ENCODE measurements around the gene NPBWR2. TPM values are rescaled to one million over a fixed set of nuclear protein-coding genes. Genes with fewer than 3 reads are reported as not detected.
A peak's percentile ranks its signal among the peaks of the same experiment; 100 is the strongest.

The NPBWR2 gene
- total RNA-seq, 1 donor from 2014 or later: not detected

GRCh38 chr20:64083804-64084684 is 23.3 kb downstream of the NPBWR2 start, which contains the start of gene LKAAEAR1:
Gene LKAAEAR1 (minus strand): TSS chr20:64084398. CDS start chr20:64084219, 179 bp downstream.
- Histone ChIP-seq H3K4me1 (ENCODE audit: insufficient read depth, low read length) (peaks cover 10% of the 10 kb centered on the region), H3K79me2 (ENCODE audit: insufficient read depth, low read length) (no peaks in the 10 kb centered on the region), H4K20me1 (ENCODE audit: insufficient read depth, low read length) (peaks cover 9% of the 10 kb centered on the region), H3K4me2 (ENCODE audit: low read length) (peak within 1 kb of the TSS; percentile 83), H2AFZ (ENCODE audit: low read depth, low read length) (peak within 1 kb of the TSS; percentile 63), H3K9me3 (ENCODE audit: insufficient read depth, low read depth, low read length) (peaks cover 2% of the 10 kb centered on the region), H3K27ac (ENCODE audit: low read depth, low read length) (no peak within 1 kb of the TSS), H3K36me3 (ENCODE audit: insufficient read depth, low read length) (no peaks in the 10 kb centered on the region), H3K4me3 (ENCODE audit: insufficient read depth, low read depth, low read length) (no peak within 1 kb of the TSS), H3K27me3 (ENCODE audit: insufficient read depth, low read length) (peaks cover 38% of the 10 kb centered on the region), H3K9ac (ENCODE audit: low read length) (no peak within 1 kb of the TSS)
- Mint-ChIP-seq H3K27ac (ENCODE audit: unreplicated experiment) (no peak within 1 kb of the TSS), H3K27me3 (ENCODE audit: low read depth, unreplicated experiment) (peaks cover 26% of the 10 kb centered on the region), H3K9me3 (ENCODE audit: unreplicated experiment) (peaks cover 4% of the 10 kb centered on the region), H3K4me3 (ENCODE audit: unreplicated experiment) (peak within 1 kb of the TSS; percentile 89), H3K4me1 (ENCODE audit: low read depth, unreplicated experiment) (no peaks in the 10 kb centered on the region), H3K36me3 (ENCODE audit: low read depth, unreplicated experiment) (no peaks in the 10 kb centered on the region)
- DNase-seq (ENCODE audit: low read depth): no peak
- peak; percentile 79 for TF ChIP-seq EZH2 (IDR thresholded peaks at IDR 0.05; ENCODE audit: insufficient read depth, low read length)
- TF ChIP-seq, protein P1, sequence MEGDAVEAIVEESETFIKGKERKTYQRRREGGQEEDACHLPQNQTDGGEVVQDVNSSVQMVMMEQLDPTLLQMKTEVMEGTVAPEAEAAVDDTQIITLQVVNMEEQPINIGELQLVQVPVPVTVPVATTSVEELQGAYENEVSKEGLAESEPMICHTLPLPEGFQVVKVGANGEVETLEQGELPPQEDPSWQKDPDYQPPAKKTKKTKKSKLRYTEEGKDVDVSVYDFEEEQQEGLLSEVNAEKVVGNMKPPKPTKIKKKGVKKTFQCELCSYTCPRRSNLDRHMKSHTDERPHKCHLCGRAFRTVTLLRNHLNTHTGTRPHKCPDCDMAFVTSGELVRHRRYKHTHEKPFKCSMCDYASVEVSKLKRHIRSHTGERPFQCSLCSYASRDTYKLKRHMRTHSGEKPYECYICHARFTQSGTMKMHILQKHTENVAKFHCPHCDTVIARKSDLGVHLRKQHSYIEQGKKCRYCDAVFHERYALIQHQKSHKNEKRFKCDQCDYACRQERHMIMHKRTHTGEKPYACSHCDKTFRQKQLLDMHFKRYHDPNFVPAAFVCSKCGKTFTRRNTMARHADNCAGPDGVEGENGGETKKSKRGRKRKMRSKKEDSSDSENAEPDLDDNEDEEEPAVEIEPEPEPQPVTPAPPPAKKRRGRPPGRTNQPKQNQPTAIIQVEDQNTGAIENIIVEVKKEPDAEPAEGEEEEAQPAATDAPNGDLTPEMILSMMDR (IDR thresholded peaks at IDR 0.05; ENCODE audit: insufficient read depth, low read depth, low read length): no peak
- no peak for FAIRE-seq

- Histone ChIP-seq H3K4me1 (ENCODE audit: insufficient read depth, low read length) (peaks cover 16% of the 10 kb centered on the region), H3K9me3 (ENCODE audit: insufficient read depth, low read depth, low read length) (peaks cover 2% of the 10 kb centered on the region), H3K4me2 (ENCODE audit: low read length) (peak overlapping the region; percentile 83), H3K27me3 (ENCODE audit: insufficient read depth, low read length) (peaks cover 34% of the 10 kb centered on the region), H3K9ac (ENCODE audit: low read length) (no peak overlapping the region), H3K4me3 (ENCODE audit: insufficient read depth, low read depth, low read length) (no peak overlapping the region), H3K36me3 (ENCODE audit: insufficient read depth, low read length) (no peaks in the 10 kb centered on the region), H2AFZ (ENCODE audit: low read depth, low read length) (peak overlapping the region; percentile 63), H4K20me1 (ENCODE audit: insufficient read depth, low read length) (peaks cover 10% of the 10 kb centered on the region), H3K27ac (ENCODE audit: low read depth, low read length) (no peak overlapping the region), H3K79me2 (ENCODE audit: insufficient read depth, low read length) (no peaks in the 10 kb centered on the region)
- H3K27ac Mint-ChIP-seq (ENCODE audit: unreplicated experiment): no peak overlapping the region
- TF ChIP-seq EZH2 (IDR thresholded peaks at IDR 0.05; ENCODE audit: insufficient read depth, low read length): no peak
- TF ChIP-seq, protein P1 (IDR thresholded peaks at IDR 0.05; ENCODE audit: insufficient read depth, low read depth, low read length): no peak
- peaks cover 20% of the 10 kb centered on the region for H3K27me3 Mint-ChIP-seq (ENCODE audit: low read depth, unreplicated experiment)
- no peaks in the 10 kb centered on the region for H3K4me1 Mint-ChIP-seq (ENCODE audit: low read depth, unreplicated experiment)
- FAIRE-seq (no peak), DNase-seq (ENCODE audit: low read depth) (peak; percentile 63)
- no peaks in the 10 kb centered on the region for H3K36me3 Mint-ChIP-seq (ENCODE audit: low read depth, unreplicated experiment)
- peak overlapping the region; percentile 74 for H3K4me3 Mint-ChIP-seq (ENCODE audit: unreplicated experiment)
- peaks cover 4% of the 10 kb centered on the region for H3K9me3 Mint-ChIP-seq (ENCODE audit: unreplicated experiment)
Measured at GRCh38 chr20:64083378-64083803, 24.0 kb downstream of the NPBWR2 start.

Data from astrocyte (in vitro differentiated cells and primary cell).